NAMALWA (cell line): Measurements from ENCODE around the gene CTDSP2.

Experiments
- DNase-seq: peaks from one replicate; pipeline ENCODE4 v3.0.0-alpha.2; 2015; ENCODE audit warnings: low spot score

CTDSP2 gene

DNA sequence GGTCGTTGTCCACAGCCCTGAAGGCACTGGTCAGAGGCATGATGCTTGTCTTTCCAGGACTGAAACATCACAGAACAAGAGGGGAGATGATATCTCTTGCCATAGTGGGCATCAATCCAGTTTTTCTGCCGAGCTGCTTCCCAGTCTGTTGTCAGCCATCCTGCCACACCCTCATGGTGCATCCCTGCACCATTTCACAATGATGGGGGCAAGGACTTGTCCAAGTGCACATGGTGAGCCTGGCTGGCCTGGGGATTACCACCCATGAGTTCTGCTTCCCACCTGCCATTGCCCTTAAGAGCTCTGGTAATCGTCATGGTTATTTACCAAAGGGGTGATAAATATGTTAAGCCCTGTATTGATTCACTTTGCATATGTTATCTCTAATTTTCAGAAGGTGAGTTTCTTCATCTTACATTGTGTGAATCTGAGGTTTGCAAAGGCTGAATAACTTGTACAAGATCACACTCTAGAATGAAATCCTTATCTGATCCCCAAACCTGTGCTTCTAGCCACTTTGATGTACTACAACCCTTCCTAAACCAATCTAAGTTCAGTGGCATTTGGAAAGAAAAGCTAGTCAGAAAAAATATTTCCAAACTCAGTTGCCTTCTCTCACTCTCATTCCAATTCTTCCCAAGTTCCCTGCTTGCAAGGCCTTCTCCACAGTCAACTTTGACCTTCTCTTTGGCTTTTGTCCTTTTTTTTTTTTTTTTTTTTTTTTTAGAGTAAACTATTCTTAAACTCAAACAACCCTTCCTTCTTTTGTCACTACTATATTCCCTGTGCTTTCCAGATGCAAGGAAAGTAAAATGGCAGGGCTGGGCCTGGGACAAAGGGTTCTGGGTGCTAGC is 30.3 kb downstream of the CTDSP2 start:
- no peak for DNase-seq

DNA sequence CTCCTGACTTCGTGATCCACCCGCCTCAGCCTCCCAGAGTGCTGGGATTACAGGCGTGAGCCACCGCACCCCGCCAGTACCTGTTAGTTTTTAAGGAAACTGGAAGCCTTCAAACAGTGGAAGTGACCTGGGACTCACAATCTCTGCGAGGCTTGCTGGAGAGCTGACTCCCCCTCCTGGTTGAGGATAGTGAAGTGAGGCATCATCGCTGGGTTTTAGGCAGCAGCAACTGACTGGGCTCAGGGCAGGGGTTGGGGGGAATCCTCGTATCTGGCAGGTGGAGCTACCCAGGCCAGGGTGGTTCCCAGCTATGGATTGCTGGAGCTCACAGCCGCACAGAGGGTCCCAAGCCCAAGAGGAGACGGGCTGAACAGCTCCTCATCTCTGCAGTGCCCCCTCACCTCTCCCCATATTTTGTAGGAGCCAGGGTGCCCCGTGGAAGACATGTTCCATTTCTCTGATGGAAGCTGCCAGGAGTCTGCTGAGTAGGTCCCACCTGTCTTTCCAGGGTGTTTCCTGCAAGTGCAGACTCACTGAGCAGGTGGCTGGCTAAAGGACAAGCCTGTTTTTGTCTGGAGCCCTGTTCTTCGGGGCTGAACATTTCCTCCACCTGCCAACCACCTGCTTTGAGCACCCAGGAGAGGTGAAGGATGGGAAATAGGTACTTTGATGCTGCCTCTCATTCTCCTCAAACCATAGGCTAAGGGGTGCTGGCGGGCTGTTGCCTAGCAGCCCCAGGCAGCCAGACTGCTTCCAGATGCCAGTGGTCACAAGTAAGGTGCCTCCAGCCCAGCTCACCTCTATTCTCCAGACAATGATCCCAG is 31.1 kb downstream of the CTDSP2 start:
- DNase-seq = no peak

GRCh38 chr12:57813971-57814772 is 32.4 kb downstream of the CTDSP2 start:
- no peak for DNase-seq

GRCh38 chr12:57813111-57813970 is 33.2 kb downstream of the CTDSP2 start:
- no peak for DNase-seq

GRCh38 chr12:57811028-57811755 is 35.3 kb downstream of the CTDSP2 start:
- no peak for DNase-seq

- no peak for DNase-seq
These were observed 36.1 kb downstream of the CTDSP2 start for GRCh38 chr12:57810450-57810849.

- no peak for DNase-seq
These were observed 37.1 kb downstream of the CTDSP2 start for GRCh38 chr12:57809425-57809824.

DNA sequence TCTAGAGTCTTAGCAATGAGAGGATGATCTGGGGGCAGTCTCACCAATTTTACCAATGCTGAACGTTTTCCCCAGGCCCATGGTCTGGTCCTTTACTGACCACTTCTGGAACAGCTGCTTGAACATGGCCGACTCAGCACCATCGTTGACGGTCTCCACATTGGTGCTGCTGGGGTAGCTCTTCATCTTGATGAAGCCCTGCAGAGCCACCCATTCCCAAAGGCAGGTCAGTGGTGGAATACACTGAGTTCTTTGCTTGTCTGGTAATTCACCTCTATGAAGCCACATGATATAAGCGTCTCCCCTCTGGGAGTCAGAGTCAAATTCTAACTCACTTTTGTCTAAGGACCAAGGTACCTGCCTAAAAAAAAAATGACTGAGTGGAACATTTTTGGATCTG is 38.2 kb downstream of the CTDSP2 start:
- no peak for DNase-seq

DNA sequence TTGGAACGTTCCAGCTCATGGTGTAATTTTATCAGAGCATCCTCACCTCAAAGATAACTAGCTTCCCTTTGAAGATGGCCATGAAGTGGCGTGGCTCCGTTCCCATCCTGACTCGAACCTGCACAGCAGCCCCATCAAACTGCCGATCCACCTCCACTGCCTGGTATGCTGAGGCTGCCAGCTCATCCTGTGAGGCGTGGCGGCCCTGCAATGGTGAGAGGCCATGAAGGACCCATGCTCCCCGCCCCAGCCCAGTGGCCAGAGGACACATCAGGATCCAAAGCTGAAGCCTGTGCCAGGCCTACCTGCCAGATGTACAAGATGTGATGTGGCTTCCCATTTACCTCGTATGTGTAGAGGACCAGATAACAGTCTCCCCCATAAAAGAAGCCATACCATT is 39.2 kb downstream of the CTDSP2 start:
- DNase-seq = no peak

DNA sequence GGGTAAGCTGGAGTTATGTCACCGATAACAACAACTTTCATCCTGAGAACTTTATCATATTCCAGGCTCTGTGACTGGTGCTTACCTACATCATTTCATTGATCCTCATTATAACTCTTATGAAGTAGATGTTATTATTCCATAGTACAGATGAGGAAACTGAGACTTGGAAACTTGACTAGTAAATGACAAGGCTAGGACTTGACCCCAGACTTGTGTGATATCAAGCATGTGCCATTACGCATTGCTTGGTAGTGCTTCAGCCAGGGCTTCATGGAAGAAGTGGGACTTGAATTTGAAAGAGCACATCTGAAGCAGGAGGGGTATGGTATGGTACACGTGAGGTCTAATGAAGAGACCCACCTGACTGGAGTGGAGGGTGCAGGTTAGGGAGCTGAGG is 39.9 kb downstream of the CTDSP2 start:
- no peak for DNase-seq

DNA sequence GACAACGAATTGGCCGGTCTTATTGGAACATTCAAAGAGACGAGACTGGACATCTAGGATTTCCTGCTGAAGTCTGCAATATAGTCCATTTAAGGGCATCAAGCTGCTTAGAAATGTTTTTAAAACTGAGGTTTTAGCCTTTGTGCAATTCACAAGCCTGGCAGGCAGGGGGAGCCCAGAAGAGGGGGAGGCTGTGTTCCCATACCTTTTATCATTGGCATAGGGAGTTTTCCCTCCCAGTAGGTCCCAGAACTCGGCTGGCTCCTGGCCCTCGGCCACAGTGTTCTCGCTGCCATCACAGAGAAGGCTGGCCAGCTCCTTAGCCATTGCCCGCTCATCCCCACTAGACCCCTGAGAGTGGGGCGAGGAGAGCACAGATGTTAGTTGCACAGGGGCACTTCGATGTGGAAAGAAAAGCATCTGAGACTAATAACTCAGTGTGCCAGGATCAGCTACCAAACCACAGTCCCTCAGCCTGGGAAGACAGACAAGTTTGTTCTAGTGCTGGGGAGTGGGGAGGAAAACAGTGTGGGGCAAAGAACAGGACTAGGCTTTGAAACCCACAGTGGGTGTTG is 43.1 kb downstream of the CTDSP2 start:
- DNase-seq = peak; percentile 47

GRCh38 chr12:57802607-57803006 is 43.9 kb downstream of the CTDSP2 start:
- DNase-seq = no peak

DNA sequence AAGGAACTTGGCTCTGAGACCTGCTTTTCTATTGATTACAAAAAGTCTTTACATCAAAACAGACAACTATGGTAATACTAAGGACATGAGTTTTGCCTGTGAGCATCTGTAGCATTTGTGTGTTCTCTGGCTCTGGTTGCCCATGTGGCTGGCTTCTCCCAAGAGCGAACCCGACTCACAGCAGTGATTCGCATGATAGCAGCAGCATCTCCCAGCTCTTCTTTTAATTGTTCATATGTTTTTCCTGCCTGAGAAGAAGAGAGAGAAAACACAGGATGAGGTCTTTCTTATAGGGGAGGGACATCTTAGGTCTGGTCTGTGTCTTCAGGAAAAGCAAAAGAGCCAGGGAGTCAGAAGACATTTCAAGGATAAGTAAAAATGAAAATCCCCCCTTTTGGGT is 45.6 kb downstream of the CTDSP2 start:
- no peak for DNase-seq

DNA sequence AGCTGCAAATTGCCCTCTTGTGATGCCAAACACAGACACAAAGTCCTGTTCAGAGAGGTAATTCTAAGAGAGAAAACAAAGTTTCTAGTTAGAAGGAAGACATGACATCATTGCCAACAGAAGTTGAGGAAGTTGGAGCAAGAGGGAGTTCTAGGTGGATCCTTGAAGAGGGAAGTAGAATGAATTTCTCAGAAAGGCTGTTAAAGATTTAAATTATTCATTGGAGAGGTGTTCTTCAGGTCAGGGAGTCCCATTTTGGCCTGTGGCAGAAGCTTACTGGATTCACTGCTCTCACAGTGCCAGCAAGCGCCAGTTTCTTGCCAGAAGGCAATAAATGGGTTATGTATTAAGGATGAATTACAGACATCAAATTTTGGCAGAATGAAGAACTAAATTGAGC is 48.6 kb downstream of the CTDSP2 start:
- DNase-seq = no peak

DNA sequence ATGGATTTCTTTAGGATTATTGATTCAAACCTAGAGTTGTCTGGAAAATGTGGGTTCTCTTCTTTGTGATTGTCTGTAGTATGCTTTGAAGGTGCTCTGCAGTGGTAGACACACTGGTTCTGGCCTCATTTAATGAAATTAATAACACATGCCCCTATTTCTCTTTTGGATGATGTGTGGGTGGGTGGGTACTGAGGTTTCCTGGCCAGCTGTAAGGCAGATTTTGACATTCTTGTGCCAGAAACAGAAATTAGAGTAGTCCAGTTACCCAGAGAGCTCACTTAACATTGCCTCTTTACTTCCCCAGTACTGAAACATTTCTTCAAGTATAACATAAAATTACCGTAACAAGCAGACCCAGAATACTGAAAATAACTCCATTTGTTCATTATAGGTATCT is 49.5 kb downstream of the CTDSP2 start:
- DNase-seq = no peak

DNA sequence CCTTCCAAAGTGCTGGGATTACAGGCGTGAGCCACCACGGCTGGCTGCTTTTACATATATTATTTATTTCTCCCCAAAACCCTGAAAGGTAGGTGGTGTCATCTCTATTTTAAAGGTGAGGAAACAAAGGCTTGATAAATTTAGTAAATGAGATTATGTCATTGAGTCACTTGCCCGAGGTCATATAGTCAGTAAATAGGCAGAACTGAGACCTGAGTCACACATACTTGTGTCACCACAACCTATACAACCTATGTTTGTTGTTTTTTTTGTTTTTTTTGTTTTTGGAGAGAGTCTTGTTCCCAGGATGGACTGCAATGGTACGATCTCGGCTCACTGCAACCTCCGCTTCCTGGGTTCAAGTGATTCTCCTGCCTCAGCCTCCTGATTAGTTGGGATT is 51.2 kb downstream of the CTDSP2 start:
- DNase-seq = no peak

- DNase-seq = no peak
These were observed 52.6 kb downstream of the CTDSP2 start for GRCh38 chr12:57793920-57794319.

GRCh38 chr12:57783861-57784260 is 62.7 kb downstream of the CTDSP2 start:
- DNase-seq = no peak

GRCh38 chr12:57783466-57783801 is 63.1 kb downstream of the CTDSP2 start:
- DNase-seq = no peak

- peak; percentile 96 for DNase-seq
These were observed 63.7 kb downstream of the CTDSP2 start, which contains the start of gene TSFM for GRCh38 chr12:57782608-57783465. TSFM (plus strand) TSS chr12:57782787; CDS start chr12:57782802, 15 bp downstream.
